Tibial nerve (tissue), 3 donors: Measurements from ENCODE around the gene GASK1A.

ENCODE experiments used
- POLR2A ChIP-seq, 2 donors: fragments of 450-650 bp; IDR thresholded peaks; one replicate each; pipeline ENCODE4 v1.6.1; 2017; ENCODE audit warnings: antibody characterized with exemption in 2 of 2, mild to moderate bottlenecking in 2 of 2, moderate library complexity in 2 of 2
- TF ChIP-seq, protein P1 (sequence below), 5 experiments: fragments of 200-600 bp in 3 of 5; fragments of 450-650 bp in 2 of 5; sonication (generic) in 3 of 5; IDR thresholded peaks; one replicate each; pipeline ENCODE4 v1.5.1; 2016 to 2019; ENCODE audit warnings: antibody characterized with exemption in 5 of 5, mild to moderate bottlenecking in 3 of 5, moderate library complexity in 2 of 5

DNA sequence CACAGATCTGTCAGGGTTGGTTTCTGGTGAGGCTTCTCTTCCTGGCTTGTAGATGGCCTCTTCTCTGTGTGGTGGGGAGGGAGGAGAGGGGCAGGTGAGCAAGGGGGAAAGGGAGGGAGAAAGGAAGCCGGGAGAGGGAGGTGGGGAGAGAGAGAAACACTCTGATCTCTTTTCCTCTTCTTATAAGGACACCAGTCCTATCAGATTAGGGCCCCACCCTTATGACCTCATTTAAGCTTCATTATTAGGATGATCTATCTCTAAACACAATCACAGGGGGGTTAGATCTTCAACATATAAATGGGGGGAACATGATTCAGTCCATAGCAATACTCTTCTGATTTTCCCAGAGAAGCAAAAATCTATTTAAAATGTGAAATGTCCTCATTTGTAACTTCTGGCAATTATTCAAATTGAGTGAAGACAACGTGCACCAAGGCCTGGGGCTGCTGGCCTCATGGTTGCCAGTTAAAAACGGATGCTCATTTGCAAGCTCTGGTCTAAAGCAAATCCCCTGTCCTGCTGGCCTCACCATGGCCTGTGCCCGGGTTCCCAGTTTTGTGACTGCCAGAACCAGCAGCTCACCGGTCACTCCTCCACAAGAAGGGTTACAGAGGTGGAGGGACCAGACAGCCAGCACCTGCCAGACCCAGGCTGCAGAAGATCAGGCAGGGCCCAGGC lies 118.4 kb downstream of the GASK1A start:
- TF ChIP-seq, protein P1, sequence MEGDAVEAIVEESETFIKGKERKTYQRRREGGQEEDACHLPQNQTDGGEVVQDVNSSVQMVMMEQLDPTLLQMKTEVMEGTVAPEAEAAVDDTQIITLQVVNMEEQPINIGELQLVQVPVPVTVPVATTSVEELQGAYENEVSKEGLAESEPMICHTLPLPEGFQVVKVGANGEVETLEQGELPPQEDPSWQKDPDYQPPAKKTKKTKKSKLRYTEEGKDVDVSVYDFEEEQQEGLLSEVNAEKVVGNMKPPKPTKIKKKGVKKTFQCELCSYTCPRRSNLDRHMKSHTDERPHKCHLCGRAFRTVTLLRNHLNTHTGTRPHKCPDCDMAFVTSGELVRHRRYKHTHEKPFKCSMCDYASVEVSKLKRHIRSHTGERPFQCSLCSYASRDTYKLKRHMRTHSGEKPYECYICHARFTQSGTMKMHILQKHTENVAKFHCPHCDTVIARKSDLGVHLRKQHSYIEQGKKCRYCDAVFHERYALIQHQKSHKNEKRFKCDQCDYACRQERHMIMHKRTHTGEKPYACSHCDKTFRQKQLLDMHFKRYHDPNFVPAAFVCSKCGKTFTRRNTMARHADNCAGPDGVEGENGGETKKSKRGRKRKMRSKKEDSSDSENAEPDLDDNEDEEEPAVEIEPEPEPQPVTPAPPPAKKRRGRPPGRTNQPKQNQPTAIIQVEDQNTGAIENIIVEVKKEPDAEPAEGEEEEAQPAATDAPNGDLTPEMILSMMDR (IDR thresholded peaks at IDR 0.05) = no peak
- TF ChIP-seq POLR2A (IDR thresholded peaks at IDR 0.05) = no peak
